Stomach (tissue), 9 donors: ENCODE data around the gene UGT1A6. TPM values are rescaled to one million over a fixed set of nuclear protein-coding genes. Genes with fewer than 3 reads are reported as not detected.

Source experiments
- DNase-seq, 2 donors: peaks; one replicate each; pipeline versions ENCODE4 v3.0.0 to v3.0.0-alpha.2; 2013 to 2019
- H3K27ac ChIP-seq, 5 donors: fragments of 200-600 bp in 4 of 5; sonication (generic) in 4 of 5; one replicate each; pipeline ENCODE4 v1.5.1; 2013 to 2019; ENCODE audit warnings: mild to moderate bottlenecking in 1 of 5, moderate library complexity in 1 of 5
- H3K27me3 ChIP-seq, 3 donors: fragments of 200-600 bp; sonication (generic); one replicate each; pipeline ENCODE4 v1.5.1; 2017 to 2019; ENCODE audit warnings: mixed run types in 1 of 3
- H3K36me3 ChIP-seq, 4 donors: fragments of 200-600 bp; sonication (generic); 1 replicate in 3 of 4; 2 replicates in 1 of 4; pipeline ENCODE4 v1.5.1; 2016 to 2019
- H3K4me1 ChIP-seq, 4 donors: fragments of 200-600 bp; sonication (generic); one replicate each; pipeline ENCODE4 v1.5.1; 2016 to 2019
- H3K4me3 ChIP-seq, 4 donors: fragments of 200-600 bp; sonication (generic) in 3 of 4; one replicate each; pipeline ENCODE4 v1.5.1; 2016 to 2019; ENCODE audit warnings: mild to moderate bottlenecking in 1 of 4
- H3K9me3 ChIP-seq, 4 donors: fragments of 200-600 bp; sonication (generic); one replicate each; pipeline ENCODE4 v1.5.1; 2016 to 2019
- EP300 ChIP-seq: sonication (generic); formaldehyde crosslinking; IDR thresholded peaks from one replicate; pipeline ENCODE4 v1.6.1; 2017; ENCODE audit warnings: antibody characterized with exemption
- POLR2A ChIP-seq, 4 donors: fragments of 450-650 bp; IDR thresholded peaks; one replicate each; pipeline ENCODE4 v1.6.1; 2016; ENCODE audit warnings: antibody characterized with exemption in 4 of 4, control low read depth in 2 of 4, mild to moderate bottlenecking in 1 of 4, moderate library complexity in 1 of 4
- POLR2AphosphoS5 ChIP-seq, 3 donors: sonication (generic); formaldehyde crosslinking; IDR thresholded peaks; one replicate each; pipeline ENCODE4 v1.6.1; 2016; ENCODE audit warnings: antibody characterized with exemption in 3 of 3
- WGBS, 5 donors: extraction: QIAGEN DNeasy Blood & Tissue Kit in 3 of 5; methylation state at CpG; one replicate each; pipeline versions ENCODE4 v1.1.5 to v1.1.7; 2013 to 2018; 5-methylcytosine and 5-hydroxymethylcytosine counted together
- intact Hi-C: fragments of 100-400 bp; cut with DNase I; formaldehyde crosslinking; loops from one replicate; pipeline ENCODE4 v1.15.1; 2023; ENCODE audit warnings: low total_unique reads
- polyA plus RNA-seq, 3 donors: library from polyadenylated mRNA; stranded (reverse); fragments of 200-250 nt; gene quantifications; one replicate each; pipeline ENCODE4 v1.2.3, GENCODE V29; 2013
- total RNA-seq, 5 donors: library from RNA; depleted of rRNA; stranded (reverse); fragments of >200 nt; gene quantifications; one replicate each; pipeline versions ENCODE4 v1.1.0 to v1.2.3, GENCODE V29; 2014 to 2016
- TF ChIP-seq, protein P1 (sequence below), 7 experiments: fragments of 450-650 bp in 4 of 7; fragments of 200-600 bp in 3 of 7; sonication (generic) in 3 of 7; IDR thresholded peaks; one replicate each; pipeline ENCODE4 v1.5.1; 2016 to 2019; ENCODE audit warnings: antibody characterized with exemption in 7 of 7, control low read depth in 2 of 7, mild to moderate bottlenecking in 1 of 7
- donor health status: healthy with polysubstance abuse.
- donor health status: Bipolar disorder and iron deficiency.
- donor health status: healthy.

The UGT1A6 gene
- total and polyA plus RNA-seq, 8 donors, result 3.5 to 184 (median 24.6) TPM

DNA sequence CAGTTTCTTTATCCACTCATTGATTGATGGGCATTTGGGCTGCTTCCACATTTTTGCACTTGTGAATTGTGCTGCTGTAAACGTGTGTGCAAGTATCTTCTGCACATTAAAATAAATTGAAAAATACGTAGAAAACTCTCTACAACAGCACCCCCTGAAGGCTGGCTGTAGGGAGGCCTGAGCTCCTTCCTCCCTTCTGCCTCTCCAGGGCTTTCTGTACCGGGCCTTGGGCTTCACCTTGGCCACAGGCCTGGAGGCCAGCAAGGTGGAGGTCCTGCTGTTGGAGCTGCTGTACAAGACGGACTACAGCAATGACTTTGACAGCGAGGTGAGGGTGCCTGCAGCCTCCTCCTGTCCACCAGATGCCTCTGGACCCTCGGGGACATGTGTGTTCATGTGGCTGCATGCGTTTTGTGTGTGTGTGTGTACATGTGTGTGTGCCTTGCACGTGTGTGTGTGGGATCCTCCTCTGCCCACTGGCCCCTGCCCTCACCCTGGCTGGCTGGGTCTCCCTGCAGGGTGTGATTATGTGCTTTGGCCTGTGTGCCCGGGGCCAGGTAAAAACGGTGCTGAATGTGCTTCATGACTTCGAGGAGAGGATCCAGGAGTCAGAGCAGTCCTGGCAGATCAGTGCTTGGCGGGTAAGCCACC is 114.7 kb downstream of the UGT1A6 start:
- DNase-seq, result peak in 1 of 2 donors; percentile 17
- Histone ChIP-seq H3K27ac (no peak overlapping the region), H3K4me3 (no peak overlapping the region), H3K27me3 (peaks cover 0 to 24% (median 5%) of the 10 kb centered on the region in 3 donors), H3K9me3 (no peaks in the 10 kb centered on the region), H3K4me1 (no peaks in the 10 kb centered on the region), H3K36me3 (no peaks in the 10 kb centered on the region)
- no peak for TF ChIP-seq EP300
- no peak for TF ChIP-seq POLR2AphosphoS5 (IDR thresholded peaks at IDR 0.05)
- TF ChIP-seq, protein P1, sequence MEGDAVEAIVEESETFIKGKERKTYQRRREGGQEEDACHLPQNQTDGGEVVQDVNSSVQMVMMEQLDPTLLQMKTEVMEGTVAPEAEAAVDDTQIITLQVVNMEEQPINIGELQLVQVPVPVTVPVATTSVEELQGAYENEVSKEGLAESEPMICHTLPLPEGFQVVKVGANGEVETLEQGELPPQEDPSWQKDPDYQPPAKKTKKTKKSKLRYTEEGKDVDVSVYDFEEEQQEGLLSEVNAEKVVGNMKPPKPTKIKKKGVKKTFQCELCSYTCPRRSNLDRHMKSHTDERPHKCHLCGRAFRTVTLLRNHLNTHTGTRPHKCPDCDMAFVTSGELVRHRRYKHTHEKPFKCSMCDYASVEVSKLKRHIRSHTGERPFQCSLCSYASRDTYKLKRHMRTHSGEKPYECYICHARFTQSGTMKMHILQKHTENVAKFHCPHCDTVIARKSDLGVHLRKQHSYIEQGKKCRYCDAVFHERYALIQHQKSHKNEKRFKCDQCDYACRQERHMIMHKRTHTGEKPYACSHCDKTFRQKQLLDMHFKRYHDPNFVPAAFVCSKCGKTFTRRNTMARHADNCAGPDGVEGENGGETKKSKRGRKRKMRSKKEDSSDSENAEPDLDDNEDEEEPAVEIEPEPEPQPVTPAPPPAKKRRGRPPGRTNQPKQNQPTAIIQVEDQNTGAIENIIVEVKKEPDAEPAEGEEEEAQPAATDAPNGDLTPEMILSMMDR (IDR thresholded peaks at IDR 0.05), result no peak
- TF ChIP-seq POLR2A (IDR thresholded peaks at IDR 0.05), result no peak
- intact Hi-C loops, result no loop called here
- 68 to 74% (median 73%) methylated on average over 9 to 12 of the region's 12 CpGs for WGBS, 5 donors

DNA sequence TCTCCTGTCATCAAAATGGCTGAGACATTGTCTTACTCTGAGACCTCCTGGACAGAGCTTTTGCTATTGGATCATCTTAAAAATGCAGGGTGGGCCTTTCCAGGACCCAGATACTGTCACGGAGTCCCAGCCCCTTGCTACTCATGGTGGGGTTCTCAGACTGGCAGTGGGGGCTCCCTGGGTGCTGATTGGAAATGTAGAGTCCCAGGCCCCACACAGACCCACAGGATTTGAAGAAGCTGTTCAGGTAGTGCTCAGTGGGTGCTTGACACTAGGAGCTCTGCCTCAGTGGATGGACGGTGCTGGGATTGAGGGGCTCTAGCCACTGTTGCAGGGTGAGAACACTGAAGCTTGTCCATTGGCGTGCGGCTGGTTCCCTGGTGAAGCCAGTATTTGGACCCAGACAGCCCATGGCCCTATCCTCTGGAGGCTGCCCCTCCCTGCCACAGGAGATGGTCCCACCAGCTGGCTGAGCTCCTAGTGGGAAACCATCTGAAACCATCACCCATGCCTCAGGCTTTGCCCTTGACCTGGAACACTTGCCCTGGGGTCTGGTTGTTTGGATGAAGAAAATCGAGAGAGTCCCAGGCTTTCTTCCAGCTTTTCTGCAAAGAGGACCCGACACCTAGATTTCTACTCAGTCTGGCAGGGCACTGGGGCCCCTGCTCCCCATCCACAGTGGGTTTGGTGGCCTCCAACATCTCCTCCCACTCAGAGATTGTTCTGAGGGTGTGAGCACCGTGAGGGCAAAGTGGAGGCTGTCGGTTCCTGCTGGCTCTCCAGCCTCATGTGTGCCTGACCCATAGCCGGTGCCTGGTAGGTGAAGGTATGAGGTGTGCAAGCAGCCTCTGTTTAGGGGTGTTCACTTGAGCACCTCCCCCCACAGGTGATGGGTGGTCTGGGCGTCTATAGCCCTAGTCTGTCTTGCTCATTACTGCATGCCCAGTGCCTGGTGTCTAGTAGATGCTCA is 115.6 kb downstream of the UGT1A6 start:
- 40 to 78% (median 76%) methylated on average over 2 to 10 of the region's 10 CpGs for WGBS, 5 donors
- Histone ChIP-seq H3K36me3 (no peaks in the 10 kb centered on the region), H3K4me1 (no peaks in the 10 kb centered on the region), H3K27me3 (peaks cover 0 to 24% (median 5%) of the 10 kb centered on the region in 3 donors), H3K9me3 (no peaks in the 10 kb centered on the region), H3K27ac (no peak overlapping the region), H3K4me3 (no peak overlapping the region)
- TF ChIP-seq POLR2AphosphoS5 (IDR thresholded peaks at IDR 0.05) (no peak), EP300 (no peak), POLR2A (IDR thresholded peaks at IDR 0.05) (no peak)
- TF ChIP-seq, protein P1 (IDR thresholded peaks at IDR 0.05), result no peak
- peak in 1 of 2 donors; percentile 15 for DNase-seq
- intact Hi-C loops, result no loop called here

DNA sequence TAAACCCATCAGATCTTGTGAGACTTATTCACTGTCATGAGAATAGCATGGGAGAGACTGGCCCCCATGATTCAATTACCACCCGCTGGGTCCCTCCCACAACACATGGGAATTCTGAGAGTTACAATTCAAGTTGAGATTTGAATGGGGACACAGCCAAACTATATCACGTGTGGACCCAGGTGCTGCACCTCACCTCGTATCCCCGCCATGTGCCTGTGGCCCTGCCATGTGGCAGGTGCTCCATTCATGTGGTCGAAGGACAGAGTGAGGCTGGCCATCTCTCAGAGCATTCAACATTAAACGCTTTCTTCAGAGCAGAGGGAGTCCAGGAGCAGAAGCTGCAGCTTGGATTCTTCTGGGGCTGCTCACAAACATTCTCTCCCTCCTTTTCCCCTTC is 117.7 kb downstream of the UGT1A6 start:
- DNase-seq, result peak in 1 of 2 donors; percentile 5
- Histone ChIP-seq H3K27me3 (peaks cover 0 to 15% (median 9%) of the 10 kb centered on the region in 3 donors), H3K9me3 (no peaks in the 10 kb centered on the region), H3K4me3 (no peak overlapping the region), H3K27ac (no peak overlapping the region), H3K36me3 (no peaks in the 10 kb centered on the region), H3K4me1 (no peaks in the 10 kb centered on the region)
- TF ChIP-seq POLR2AphosphoS5 (IDR thresholded peaks at IDR 0.05) (no peak), POLR2A (IDR thresholded peaks at IDR 0.05) (no peak), EP300 (no peak)
- TF ChIP-seq, protein P1 (IDR thresholded peaks at IDR 0.05), result no peak
- WGBS, 5 donors, result 81 to 95% (median 87%) methylated on average over 2 to 6 of the region's 6 CpGs
- intact Hi-C loops, result no loop called here

GRCh38 chr2:233811087-233811486 is 118.4 kb downstream of the UGT1A6 start:
- intact Hi-C loops, result no loop called here
- H3K27me3 ChIP-seq, result peaks cover 0 to 15% (median 9%) of the 10 kb centered on the region in 3 donors
- peak in 1 of 2 donors; percentile 9 for DNase-seq
- TF ChIP-seq, protein P1 (IDR thresholded peaks at IDR 0.05), result no peak
- TF ChIP-seq EP300 (no peak), POLR2A (IDR thresholded peaks at IDR 0.05) (no peak), POLR2AphosphoS5 (IDR thresholded peaks at IDR 0.05) (no peak)
- WGBS, 5 donors, result 73 to 83% (median 74%) methylated on average over 4 of the region's 4 CpGs
- H3K9me3 ChIP-seq, result no peaks in the 10 kb centered on the region
- H3K36me3 ChIP-seq, result no peaks in the 10 kb centered on the region
- H3K4me3 ChIP-seq, result no peak overlapping the region
- no peak overlapping the region for H3K27ac ChIP-seq
- H3K4me1 ChIP-seq, result no peaks in the 10 kb centered on the region
